ENCODE measurements around the gene TIE1. TPM values are rescaled to one million over a fixed set of nuclear protein-coding genes. Genes with fewer than 3 reads are reported as not detected.

Gene TIE1
- polyA plus RNA-seq, 3 donors = 0.16 TPM; not detected in 2

DNA sequence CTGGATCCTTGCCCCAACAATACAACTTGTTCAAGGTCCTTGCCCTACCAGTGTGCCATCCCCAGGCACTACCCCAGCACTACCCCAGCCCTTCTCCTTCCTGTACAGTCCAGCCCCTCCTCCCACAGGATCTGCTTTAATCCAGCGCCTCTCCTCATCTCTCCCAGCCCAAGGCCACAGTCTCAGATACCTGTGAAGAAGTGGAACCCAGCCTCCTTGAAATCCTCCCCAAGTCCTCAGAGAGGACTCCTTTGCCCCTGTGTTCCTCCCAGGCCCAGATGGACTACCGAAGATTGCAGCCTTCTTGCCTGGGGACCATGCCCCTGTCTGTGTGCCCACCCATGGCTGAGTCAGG is 51.5 kb downstream of the TIE1 start:
- Histone ChIP-seq H2AFZ (ENCODE audit: insufficient read depth, low read depth, low read length, poor library complexity, severe bottlenecking) (no peak overlapping the region), H4K20me1 (ENCODE audit: insufficient read depth, low read length) (no peaks in the 10 kb centered on the region), H3K4me3 (replicated peaks in 1 of 3; ENCODE audit: low read depth in 2 of 3, low read length in 3 of 3) (no peak overlapping the region), H3K36me3 (replicated peaks in 1 of 2; ENCODE audit: control insufficient read depth in 1 of 2, insufficient read depth in 2 of 2, low read length in 2 of 2) (no peaks in the 10 kb centered on the region), H3K27me3 (ENCODE audit: control insufficient read depth in 2 of 2, insufficient read depth in 2 of 2, low read length in 2 of 2) (no peaks in the 10 kb centered on the region), H3K9ac (ENCODE audit: insufficient read depth, low read length, poor library complexity, severe bottlenecking) (no peak overlapping the region), H3K4me1 (ENCODE audit: control insufficient read depth in 1 of 2, insufficient read depth in 2 of 2, low read length in 2 of 2) (peaks cover 0 to under 1% of the 10 kb centered on the region in 2 donors), H3K9me3 (replicated peaks in 1 of 2; ENCODE audit: control insufficient read depth in 1 of 2, insufficient read depth in 1 of 2, low read length in 2 of 2) (no peaks in the 10 kb centered on the region), H3K79me2 (ENCODE audit: insufficient read depth, low read length) (no peaks in the 10 kb centered on the region), H3K27ac (ENCODE audit: low read depth in 1 of 2, low read length in 2 of 2) (no peak overlapping the region), H3K4me2 (replicated peaks; ENCODE audit: extremely low read depth, low read length, poor library complexity, severe bottlenecking) (no peak overlapping the region)
- TF ChIP-seq CTCF (IDR thresholded peaks at IDR 0.05) = no peak
- WGBS (ENCODE audit: insufficient coverage) = 92% methylated on average over 1 of the region's 2 CpGs
- DNase-seq = no peak
- Mint-ChIP-seq H3K27ac (peak overlapping the region in 2 of 7 donors; percentile 38 to 49), H3K4me3 (no peak overlapping the region), H3K9me3 (no peaks in the 10 kb centered on the region), H3K27me3 (ENCODE audit: low read depth in 3 of 3) (peaks cover 0 to 5% (median 2%) of the 10 kb centered on the region in 3 donors), H3K36me3 (peaks cover 4 to 7% of the 10 kb centered on the region in 2 donors), H3K4me1 (peaks cover 16% of the 10 kb centered on the region)
- intact Hi-C loops (cut with micrococcal nuclease) = loop anchor here in 1 of 2 donors (5.0 kb wide), 1 partner anchor 35 kb away; the partner anchor contains the start of genes MED8 and SZT2

DNA sequence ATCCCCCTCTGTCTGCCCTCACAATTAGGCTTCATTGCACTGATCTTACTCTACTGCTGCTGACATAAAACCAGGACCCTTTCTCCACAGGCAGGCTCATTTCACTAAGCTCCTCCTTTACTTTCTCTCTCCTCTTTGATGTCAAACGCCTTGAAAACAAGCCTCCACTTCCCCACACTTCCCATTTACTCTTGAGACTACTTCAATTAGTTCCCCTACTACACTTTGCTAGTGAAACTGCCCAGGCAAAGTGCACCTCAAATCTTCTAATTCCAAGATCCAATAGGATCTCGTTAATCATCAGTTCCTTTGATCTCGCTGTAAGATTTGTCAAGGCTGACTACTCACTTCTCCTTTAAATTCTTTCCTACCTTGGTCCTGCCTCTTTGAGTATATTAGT is 52.1 kb downstream of the TIE1 start:
- H3K4me3 Mint-ChIP-seq = no peak overlapping the region
- H2AFZ ChIP-seq (ENCODE audit: insufficient read depth, low read depth, low read length, poor library complexity, severe bottlenecking) = no peak overlapping the region
- H3K36me3 ChIP-seq (replicated peaks in 1 of 2; ENCODE audit: control insufficient read depth in 1 of 2, insufficient read depth in 2 of 2, low read length in 2 of 2) = no peaks in the 10 kb centered on the region
- peaks cover 4 to 6% of the 10 kb centered on the region in 2 donors for H3K4me1 ChIP-seq (ENCODE audit: control insufficient read depth in 1 of 2, insufficient read depth in 2 of 2, low read length in 2 of 2)
- no peak for TF ChIP-seq CTCF (IDR thresholded peaks at IDR 0.05)
- peaks cover 21% of the 10 kb centered on the region for H3K4me1 Mint-ChIP-seq
- H3K9ac ChIP-seq (ENCODE audit: insufficient read depth, low read length, poor library complexity, severe bottlenecking) = no peak overlapping the region
- no peak overlapping the region for H3K4me2 ChIP-seq (replicated peaks; ENCODE audit: extremely low read depth, low read length, poor library complexity, severe bottlenecking)
- no peaks in the 10 kb centered on the region for H3K9me3 Mint-ChIP-seq
- peaks cover 0 to 5% (median 2%) of the 10 kb centered on the region in 3 donors for H3K27me3 Mint-ChIP-seq (ENCODE audit: low read depth in 3 of 3)
- H3K4me3 ChIP-seq (replicated peaks in 1 of 3; ENCODE audit: low read depth in 2 of 3, low read length in 3 of 3) = no peak overlapping the region
- 8% methylated on average over 1 of the region's 3 CpGs for WGBS (ENCODE audit: insufficient coverage)
- H3K27ac ChIP-seq (ENCODE audit: low read depth in 1 of 2, low read length in 2 of 2) = no peak overlapping the region
- H3K9me3 ChIP-seq (replicated peaks in 1 of 2; ENCODE audit: control insufficient read depth in 1 of 2, insufficient read depth in 1 of 2, low read length in 2 of 2) = no peaks in the 10 kb centered on the region
- peak overlapping the region in 3 of 7 donors; percentile 2 to 49 (median 35) for H3K27ac Mint-ChIP-seq
- peaks cover 4 to 7% of the 10 kb centered on the region in 2 donors for H3K36me3 Mint-ChIP-seq
- no peaks in the 10 kb centered on the region for H3K79me2 ChIP-seq (ENCODE audit: insufficient read depth, low read length)
- H4K20me1 ChIP-seq (ENCODE audit: insufficient read depth, low read length) = no peaks in the 10 kb centered on the region
- intact Hi-C loops (cut with micrococcal nuclease) = loop anchor here in 1 of 2 donors (5.0 kb wide), 1 partner anchor 34 kb away; the partner anchor contains the start of genes MED8 and SZT2
- no peak for DNase-seq
- no peaks in the 10 kb centered on the region for H3K27me3 ChIP-seq (ENCODE audit: control insufficient read depth in 2 of 2, insufficient read depth in 2 of 2, low read length in 2 of 2)

Measured in CD14-positive monocyte (primary cell).